HepG2 (cell line): ENCODE data around the gene AP5B1. TPM values are rescaled to one million over a fixed set of nuclear protein-coding genes. Genes with fewer than 3 reads are reported as not detected.

ENCODE experiments used
- ATAC-seq: fragments of 200-7000 bp; cut with Tn5 transposase; 3 replicates; pipeline ENCODE4 v1.9.1; 2020; ENCODE audit warnings: mild to moderate bottlenecking, moderate library complexity
- BruUV-seq: library from RNA; stranded (reverse); fragments of 400-500 nt; replicated peaks from 2 replicates; lab custom pipeline; 2021; lab: Mats Ljungman, UMichigan
- CTCF ChIA-PET: fragments of 300-600 bp; formaldehyde crosslinking; extraction: SDS; loops from one replicate; lab custom pipeline; 2021; ENCODE audit warnings: low total read pairs, inconsistent platforms, low intra/inter-chr PET ratio; lab: Yijun Ruan, JAX
- POLR2A ChIA-PET: fragments of 350-600 bp; sonication (Branson Sonifier 250); formaldehyde crosslinking; loops from one replicate; lab custom pipeline; 2020; ENCODE audit warnings: antibody characterized with exemption, inconsistent platforms; lab: Yijun Ruan, JAX
- DNase-seq: peaks from one replicate; pipeline ENCODE4 v3.0.0-alpha.2; 2015; ENCODE audit warnings: low spot score
- FAIRE-seq: peaks from 3 replicates; lab custom pipeline; 2011; peaks lifted over from hg19 to GRCh38; lab: Jason Lieb, UNC
- H2AFZ ChIP-seq: one replicate; pipeline ENCODE4 v1.6.1; 2011; ENCODE audit warnings: low read length, inconsistent platforms
- H3K27ac ChIP-seq: fragments of 300-600 bp; 3 replicates; pipeline ENCODE4 v1.8.0; 2011; ENCODE audit warnings: mixed run types, mild to moderate bottlenecking, mixed read lengths, low read length, inconsistent platforms; ENCODE audit not compliant: insufficient read depth; ENCODE audit errors: extremely low read length
- H3K27me3 ChIP-seq, 2 experiments: fragments of 200-600 bp in 1 of 2; 2 replicates in 1 of 2; 3 replicates in 1 of 2; pipeline versions ENCODE4 v1.6.0 to v1.8.0; 2011; ENCODE audit warnings: low read length in 2 of 2, mild to moderate bottlenecking in 2 of 2, moderate library complexity in 2 of 2, inconsistent platforms in 1 of 2; ENCODE audit not compliant: insufficient read depth in 2 of 2, control insufficient read depth in 1 of 2
- H3K36me3 ChIP-seq, 2 experiments: fragments of 200-600 bp in 1 of 2; replicated peaks in 1 of 2; 2 replicates in 1 of 2; 3 replicates in 1 of 2; pipeline versions ENCODE4 v1.5.1 to v1.8.0; 2011; ENCODE audit warnings: low read length in 2 of 2, inconsistent platforms in 1 of 2; ENCODE audit not compliant: insufficient read depth in 2 of 2, control insufficient read depth in 1 of 2
- H3K4me1 ChIP-seq: 2 replicates; pipeline ENCODE4 v1.5.1; 2012; ENCODE audit warnings: low read length, inconsistent platforms; ENCODE audit not compliant: insufficient read depth
- H3K4me2 ChIP-seq: 2 replicates; pipeline ENCODE4 v1.6.0; 2011; ENCODE audit warnings: low read depth, low read length, inconsistent platforms
- H3K4me3 ChIP-seq, 3 experiments: fragments of 200-600 bp in 1 of 3; sonication (generic), shearing (Covaris generic) in 1 of 3; replicated peaks in 1 of 3; 2 replicates each; pipeline ENCODE4 v1.5.1; 2011 to 2016; ENCODE audit warnings: low read length in 3 of 3, inconsistent platforms in 2 of 3, low read depth in 2 of 3, mild to moderate bottlenecking in 2 of 3, control low read depth in 1 of 3, mixed read lengths in 1 of 3; ENCODE audit not compliant: insufficient read depth in 1 of 3
- H3K79me2 ChIP-seq: one replicate; pipeline ENCODE4 v1.6.1; 2011; ENCODE audit warnings: low read length, inconsistent platforms; ENCODE audit not compliant: insufficient read depth
- H3K9ac ChIP-seq: 2 replicates; pipeline ENCODE4 v1.6.0; 2011; ENCODE audit warnings: mild to moderate bottlenecking, low read depth, low read length, inconsistent platforms; ENCODE audit not compliant: insufficient read depth
- H3K9me3 ChIP-seq: 2 replicates; pipeline ENCODE4 v1.5.1; 2012; ENCODE audit warnings: mild to moderate bottlenecking, low read length
- H4K20me1 ChIP-seq: 2 replicates; pipeline ENCODE4 v1.6.0; 2011; ENCODE audit warnings: inconsistent platforms, mild to moderate bottlenecking, low read length, moderate library complexity; ENCODE audit not compliant: insufficient read depth
- CBX5 ChIP-seq: sonication (generic); formaldehyde crosslinking; IDR thresholded peaks from 2 replicates; pipeline ENCODE4 v1.4.0; 2020; ENCODE audit warnings: missing genetic modification reagents, borderline replicate concordance
- CHCHD3 ChIP-seq: sonication (generic); formaldehyde crosslinking; IDR thresholded peaks from 2 replicates; pipeline ENCODE4 v1.8.0; 2022; ENCODE audit warnings: mild to moderate bottlenecking, missing genetic modification reagents, moderate library complexity
- GLMP ChIP-seq: sonication (generic); formaldehyde crosslinking; IDR thresholded peaks from 2 replicates; pipeline ENCODE4 v1.9.0; 2021; ENCODE audit warnings: missing genetic modification reagents, mild to moderate bottlenecking, borderline replicate concordance
- GTF3A ChIP-seq: sonication (generic); formaldehyde crosslinking; conservative IDR thresholded peaks from 2 replicates; pipeline ENCODE4 v1.4.0; 2020; ENCODE audit warnings: mild to moderate bottlenecking, missing genetic modification reagents
- KLF13 ChIP-seq: sonication (generic); formaldehyde crosslinking; IDR thresholded peaks from 2 replicates; pipeline ENCODE4 v1.4.0; 2020; ENCODE audit warnings: mild to moderate bottlenecking, missing genetic modification reagents
- MTA1 ChIP-seq: sonication (generic); formaldehyde crosslinking; IDR thresholded peaks from 2 replicates; pipeline ENCODE4 v1.4.0; 2020; ENCODE audit warnings: missing genetic modification reagents, mild to moderate bottlenecking, borderline replicate concordance
- PCBP2 ChIP-seq: fragments of 200-400 bp; formaldehyde crosslinking; optimal IDR thresholded peaks from 2 replicates; pipeline ENCODE3; 2018; ENCODE audit warnings: low read length, low read depth; ENCODE audit not compliant: poor library complexity, severe bottlenecking
- PTBP1 ChIP-seq: fragments of 200-400 bp; formaldehyde crosslinking; IDR thresholded peaks from 2 replicates; pipeline ENCODE4 v1.6.1; 2018; ENCODE audit warnings: low read length, low read depth; ENCODE audit not compliant: poor library complexity, severe bottlenecking
- RAD51 ChIP-seq: fragments of 450-650 bp; IDR thresholded peaks from 2 replicates; pipeline ENCODE4 v1.6.1; 2016; ENCODE audit warnings: borderline replicate concordance
- RNF219 ChIP-seq: sonication (generic); formaldehyde crosslinking; IDR thresholded peaks from 2 replicates; pipeline ENCODE4 v1.5.0; 2020; ENCODE audit warnings: mild to moderate bottlenecking, missing genetic modification reagents
- SOX6 ChIP-seq, 2 experiments: fragments of 450-650 bp in 1 of 2; sonication (generic) in 1 of 2; formaldehyde crosslinking in 1 of 2; IDR thresholded peaks; 2 replicates each; pipeline versions ENCODE4 v1.4.0 to v1.6.1; 2017 to 2020; ENCODE audit warnings: antibody characterized with exemption in 1 of 2, mild to moderate bottlenecking in 1 of 2, missing genetic modification reagents in 1 of 2
- ZBTB33 ChIP-seq: sonication (generic); formaldehyde crosslinking; IDR thresholded peaks from 2 replicates; pipeline ENCODE4 v1.4.0; 2020; ENCODE audit warnings: missing genetic modification reagents
- ZBTB7B ChIP-seq: sonication (generic); formaldehyde crosslinking; IDR thresholded peaks from 2 replicates; pipeline ENCODE4 v1.4.0; 2020; ENCODE audit warnings: missing genetic modification reagents
- ZNF160 ChIP-seq: sonication (generic); formaldehyde crosslinking; IDR thresholded peaks from 2 replicates; pipeline ENCODE4 v1.8.0; 2022; ENCODE audit warnings: mild to moderate bottlenecking, inconsistent platforms, missing genetic modification reagents
- ZNF354B ChIP-seq: sonication (generic); formaldehyde crosslinking; IDR thresholded peaks from 2 replicates; pipeline ENCODE4 v1.8.0; 2022; ENCODE audit warnings: mild to moderate bottlenecking, missing genetic modification reagents
- ZNF597 ChIP-seq: sonication (generic); formaldehyde crosslinking; IDR thresholded peaks from 2 replicates; pipeline ENCODE4 v1.5.0; 2020; ENCODE audit warnings: missing genetic modification reagents
- WGBS: methylation state at CpG from one replicate; pipeline ENCODE4 v1.1.6; 2017; ENCODE audit warnings: low lambda C conversion rate; 5-methylcytosine and 5-hydroxymethylcytosine counted together
- in situ Hi-C: cut with HindIII; loops from 2 replicates; pipeline ENCODE4 v1.10.0; 2017; ENCODE audit warnings: low pct_unique_long_range_greater_than_20kb; ENCODE audit not compliant: extremely low pct_ligation_motif_present
- intact Hi-C: fragments of 100-400 bp; cut with micrococcal nuclease; formaldehyde crosslinking; loops from one replicate; pipeline ENCODE4 v1.10.0; 2022; ENCODE audit not compliant: unreplicated experiment
- polyA plus RNA-seq, 8 experiments: library from polyadenylated mRNA; depleted of rRNA in 3 of 8; stranded (reverse) in 7 of 8; unstranded in 1 of 8; fragments of >200 nt; fragmentation: Illumina TruSeq in 4 of 8; extraction: Trizol in 4 of 8; gene quantifications; 2 replicates each; pipeline versions ENCODE4 v1.2.1 to v1.2.3, GENCODE V29; 2011 to 2016; ENCODE audit warnings: low read depth in 4 of 8, missing spikeins in 1 of 8, mixed read lengths in 1 of 8; ENCODE audit not compliant: insufficient read depth in 1 of 8
- total RNA-seq, 5 experiments: library from RNA; depleted of rRNA; stranded (reverse); fragments of >200 nt; fragmentation: Illumina TruSeq; extraction: Trizol; gene quantifications; 2 replicates each; pipeline ENCODE4 v1.2.3, GENCODE V29; 2016; ENCODE audit warnings: low read depth in 1 of 5

Gene AP5B1
- total and polyA plus RNA-seq, 2 of the 13 experiments (the other 11 are each of a cell fraction or from before 2014, with no cell fraction given) = 1.7 to 4.4 TPM

- ChIA-PET CTCF (no interaction called here), POLR2A (interaction anchor here (1.1 to 1.5 kb wide), 3 partner anchors 11 to 65 kb away, joined by 3 to 6 read pairs (median 4); partner anchors contain the start of genes KAT5 and RNASEH2C)
- FAIRE-seq (no peak), ATAC-seq (no peak), DNase-seq (no peak)
- Histone ChIP-seq H3K79me2 (no peaks in the 10 kb centered on the region), H3K4me1 (peaks cover 34% of the 10 kb centered on the region), H3K9ac (no peak overlapping the region), H3K9me3 (no peaks in the 10 kb centered on the region), H3K27me3 (peaks cover 0 to 8% of the 10 kb centered on the region in 2 experiments; a peak in 2 of 5 replicates), H4K20me1 (no peaks in the 10 kb centered on the region), H3K4me3 (no peak overlapping the region), H3K27ac (no peak overlapping the region), H3K4me2 (no peak overlapping the region), H2AFZ (no peak overlapping the region), H3K36me3 (no peaks in the 10 kb centered on the region)
- WGBS = 94% methylated on average over 8 of the region's 8 CpGs
- intact Hi-C loops = no loop called here
- TSS peak; percentile 36 for BruUV-seq
- in situ Hi-C loops = no loop called here
- no peak for TF ChIP-seq GLMP (CRISPR knock-in tag)
- TF ChIP-seq SOX6 (IDR thresholded peaks at IDR 0.05) = no peak
- TF ChIP-seq SOX6 (CRISPR knock-in tag; IDR thresholded peaks at IDR 0.05) = no peak
- TF ChIP-seq ZBTB7B (CRISPR knock-in tag) = no peak
- TF ChIP-seq PCBP2 = no peak
- no peak for TF ChIP-seq ZNF354B (CRISPR knock-in tag)
- no peak for TF ChIP-seq GTF3A (CRISPR knock-in tag)
- TF ChIP-seq ZBTB33 (CRISPR knock-in tag) = no peak
- no peak for TF ChIP-seq RAD51
- TF ChIP-seq MTA1 (CRISPR knock-in tag) = no peak
- TF ChIP-seq CBX5 = no peak
- no peak for TF ChIP-seq ZNF597 (CRISPR knock-in tag)
- no peak for TF ChIP-seq CHCHD3
- TF ChIP-seq KLF13 (CRISPR knock-in tag) = no peak
- TF ChIP-seq PTBP1 = no peak
- no peak for TF ChIP-seq RNF219 (CRISPR knock-in tag)
- TF ChIP-seq ZNF160 (CRISPR knock-in tag) = no peak
These were observed 3.5 kb downstream of the AP5B1 start for GRCh38 chr11:65777241-65777640.
